SU-DHL-6 (cell line): ENCODE results near the gene PKD1L1.

Source experiments
- H2AFZ ChIP-seq: fragments of 200-600 bp; sonication (generic); 2 replicates; pipeline ENCODE4 v1.6.1; 2014; ENCODE audit warnings: low read depth, mild to moderate bottlenecking, moderate library complexity, mixed read lengths, antibody characterized with exemption, low read length; ENCODE audit not compliant: severe bottlenecking
- H3F3A ChIP-seq: fragments of 200-600 bp; shearing (Covaris generic); 2 replicates; pipeline ENCODE4 v1.6.0; 2016; ENCODE audit warnings: antibody characterized with exemption, mild to moderate bottlenecking; ENCODE audit not compliant: insufficient read depth
- H3K27ac ChIP-seq: fragments of 200-600 bp; sonication (generic); 2 replicates; pipeline ENCODE4 v1.5.1; 2016; ENCODE audit warnings: low read depth, mild to moderate bottlenecking, low read length, moderate library complexity, mixed read lengths
- H3K27me3 ChIP-seq: fragments of 200-600 bp; sonication (generic), shearing (Covaris generic); 2 replicates; pipeline ENCODE4 v1.6.0; 2014; ENCODE audit warnings: mild to moderate bottlenecking, low read length
- H3K36me3 ChIP-seq: fragments of 200-600 bp; sonication (generic); 2 replicates; pipeline ENCODE4 v1.6.1; 2014; ENCODE audit warnings: mild to moderate bottlenecking, low read length, mixed read lengths
- H3K4me2 ChIP-seq: fragments of 300-600, 200-600 bp; shearing (Covaris generic), sonication (generic); 2 replicates; pipeline ENCODE4 v1.6.0; 2014; ENCODE audit warnings: low read length, low read depth, mild to moderate bottlenecking; ENCODE audit not compliant: poor library complexity, severe bottlenecking
- H3K4me3 ChIP-seq: fragments of 200-600 bp; sonication (generic); 2 replicates; pipeline ENCODE4 v1.5.1; 2014; ENCODE audit warnings: antibody characterized with exemption, low read length, mild to moderate bottlenecking, mixed read lengths; ENCODE audit not compliant: insufficient read depth, poor library complexity, severe bottlenecking
- H3K79me2 ChIP-seq: fragments of 200-600 bp; sonication (generic); 2 replicates; pipeline ENCODE4 v1.6.1; 2014; ENCODE audit warnings: mild to moderate bottlenecking, low read length, moderate library complexity; ENCODE audit not compliant: insufficient read depth
- H3K9ac ChIP-seq: fragments of 200-600 bp; sonication (generic); 2 replicates; pipeline ENCODE4 v1.7.0; 2014; ENCODE audit warnings: mild to moderate bottlenecking, low read length
- H3K9me2 ChIP-seq: fragments of 200-600 bp; sonication (generic); replicated peaks from 2 replicates; pipeline ENCODE4 v1.6.1; 2014; ENCODE audit warnings: low read length; ENCODE audit not compliant: insufficient read depth
- H3K9me3 ChIP-seq: fragments of 200-600 bp; sonication (generic); 2 replicates; pipeline ENCODE4 v1.6.1; 2014; ENCODE audit warnings: low read length, mixed read lengths; ENCODE audit not compliant: insufficient read depth
- H4K20me1 ChIP-seq: fragments of 200-600 bp; sonication (generic); 2 replicates; pipeline ENCODE4 v1.6.1; 2014; ENCODE audit warnings: low read depth, mild to moderate bottlenecking, antibody characterized with exemption, low read length, moderate library complexity, mixed read lengths
- EZH2phosphoT487 ChIP-seq: fragments of 200-600 bp; sonication (generic), shearing (Covaris generic); conservative IDR thresholded peaks from 2 replicates; pipeline ENCODE4 v1.6.1; 2018; ENCODE audit warnings: mild to moderate bottlenecking, antibody characterized with exemption, low read length, moderate library complexity, mixed read lengths
- TF ChIP-seq, protein P1 (sequence below): fragments of 200-600 bp; sonication (generic); IDR thresholded peaks from one replicate; pipeline ENCODE4 v1.5.1; 2017; ENCODE audit warnings: antibody characterized with exemption, mild to moderate bottlenecking, low read length, moderate library complexity; ENCODE audit not compliant: insufficient read depth, poor library complexity, severe bottlenecking

Gene PKD1L1

DNA sequence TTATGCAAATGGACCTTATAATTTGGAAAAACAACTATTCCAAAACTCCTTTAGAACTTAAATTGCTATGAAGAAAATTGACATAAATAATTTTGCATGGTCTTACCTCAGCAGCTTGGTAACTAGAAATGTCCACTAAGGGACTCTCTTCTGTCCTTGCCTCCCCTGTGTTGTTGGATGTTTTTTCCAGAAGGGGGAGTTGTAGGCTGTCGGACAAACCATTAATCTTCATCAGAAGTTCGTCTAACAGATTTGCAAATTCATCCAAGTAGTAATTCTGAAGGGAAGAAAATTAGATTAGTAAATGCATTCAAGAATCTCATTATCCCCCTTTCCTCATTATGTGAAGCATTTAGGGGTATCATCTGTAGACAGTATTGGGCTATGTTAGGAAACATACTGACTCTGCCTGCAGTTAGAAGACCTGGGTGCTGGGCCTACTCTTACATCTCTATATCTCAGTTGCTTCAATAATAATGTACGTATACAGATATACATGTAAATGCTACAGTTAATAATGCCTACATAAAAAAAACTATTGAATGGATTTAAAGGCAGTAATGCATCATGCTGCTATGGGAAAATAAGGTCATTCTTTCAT lies 155.6 kb downstream of the PKD1L1 start:
- Histone ChIP-seq H3F3A (no peaks in the 10 kb centered on the region), H3K9me3 (peaks cover 4% of the 10 kb centered on the region; the same call in 1 of the 2 replicates), H3K27me3 (no peaks in the 10 kb centered on the region), H3K36me3 (0 out of 2 replicates have a peak, but pooled peaks cover 2% of the 10 kb centered on the region), H3K4me2 (no peak overlapping the region), H4K20me1 (no peaks in the 10 kb centered on the region), H3K9me2 (no peaks in the 10 kb centered on the region), H3K27ac (no peak overlapping the region), H2AFZ (no peak overlapping the region), H3K79me2 (no peaks in the 10 kb centered on the region), H3K4me3 (no peak overlapping the region), H3K9ac (no peak overlapping the region)
- TF ChIP-seq EZH2phosphoT487, result no peak
- TF ChIP-seq, protein P1, sequence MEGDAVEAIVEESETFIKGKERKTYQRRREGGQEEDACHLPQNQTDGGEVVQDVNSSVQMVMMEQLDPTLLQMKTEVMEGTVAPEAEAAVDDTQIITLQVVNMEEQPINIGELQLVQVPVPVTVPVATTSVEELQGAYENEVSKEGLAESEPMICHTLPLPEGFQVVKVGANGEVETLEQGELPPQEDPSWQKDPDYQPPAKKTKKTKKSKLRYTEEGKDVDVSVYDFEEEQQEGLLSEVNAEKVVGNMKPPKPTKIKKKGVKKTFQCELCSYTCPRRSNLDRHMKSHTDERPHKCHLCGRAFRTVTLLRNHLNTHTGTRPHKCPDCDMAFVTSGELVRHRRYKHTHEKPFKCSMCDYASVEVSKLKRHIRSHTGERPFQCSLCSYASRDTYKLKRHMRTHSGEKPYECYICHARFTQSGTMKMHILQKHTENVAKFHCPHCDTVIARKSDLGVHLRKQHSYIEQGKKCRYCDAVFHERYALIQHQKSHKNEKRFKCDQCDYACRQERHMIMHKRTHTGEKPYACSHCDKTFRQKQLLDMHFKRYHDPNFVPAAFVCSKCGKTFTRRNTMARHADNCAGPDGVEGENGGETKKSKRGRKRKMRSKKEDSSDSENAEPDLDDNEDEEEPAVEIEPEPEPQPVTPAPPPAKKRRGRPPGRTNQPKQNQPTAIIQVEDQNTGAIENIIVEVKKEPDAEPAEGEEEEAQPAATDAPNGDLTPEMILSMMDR, result peak; percentile 23

DNA sequence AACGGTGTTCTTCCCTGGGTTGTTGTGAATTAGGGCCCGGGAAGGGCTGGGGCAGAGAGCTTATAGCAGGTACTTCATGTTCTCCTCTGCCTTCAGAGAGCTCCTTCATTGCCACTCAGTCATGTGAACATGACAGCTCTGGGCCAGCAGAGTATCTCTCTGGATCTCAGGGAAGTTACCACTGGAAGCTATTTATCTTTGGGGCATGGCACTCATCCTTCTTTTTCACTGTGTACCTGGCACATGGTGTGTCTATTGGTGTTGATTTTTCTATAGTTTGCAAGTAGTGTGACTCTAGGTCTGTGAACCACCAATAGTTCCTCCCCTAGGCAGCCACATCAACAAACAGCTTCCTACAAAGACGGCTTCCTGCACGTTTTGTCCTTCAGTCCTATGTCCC lies 156.6 kb downstream of the PKD1L1 start:
- H3K4me2 ChIP-seq, result no peak overlapping the region
- no peaks in the 10 kb centered on the region for H3K27me3 ChIP-seq
- H4K20me1 ChIP-seq, result no peaks in the 10 kb centered on the region
- H3F3A ChIP-seq, result no peaks in the 10 kb centered on the region
- H2AFZ ChIP-seq, result peak overlapping the region; percentile 20
- H3K4me3 ChIP-seq, result no peak overlapping the region
- TF ChIP-seq EZH2phosphoT487, result no peak
- TF ChIP-seq, protein P1, result no peak
- H3K27ac ChIP-seq, result no peak overlapping the region
- 0 out of 2 replicates have a peak, but pooled peaks cover 2% of the 10 kb centered on the region for H3K36me3 ChIP-seq
- no peaks in the 10 kb centered on the region for H3K9me2 ChIP-seq
- peaks cover 4% of the 10 kb centered on the region; the same call in 1 of the 2 replicates for H3K9me3 ChIP-seq
- no peak overlapping the region for H3K9ac ChIP-seq
- H3K79me2 ChIP-seq, result no peaks in the 10 kb centered on the region

DNA sequence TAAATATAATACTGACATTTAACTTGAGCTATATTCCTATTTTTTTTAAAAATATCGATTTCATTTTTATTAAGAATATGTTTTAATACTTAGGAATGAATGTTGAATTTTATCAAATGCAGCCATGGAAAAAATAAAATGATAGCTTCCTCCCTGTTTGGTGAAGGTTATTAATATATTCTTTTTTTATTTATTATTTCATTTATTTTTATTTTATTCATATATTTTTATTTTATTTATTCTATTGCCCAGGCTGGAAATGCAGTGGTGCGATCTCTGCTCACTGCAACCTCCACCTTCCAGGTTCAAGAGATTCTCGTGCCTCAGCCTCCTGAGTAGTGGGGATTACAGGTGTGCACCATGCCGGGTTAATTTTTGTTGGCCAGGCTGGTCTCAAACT lies 160.2 kb downstream of the PKD1L1 start:
- Histone ChIP-seq H3F3A (no peaks in the 10 kb centered on the region), H3K27ac (no peak overlapping the region), H3K79me2 (no peaks in the 10 kb centered on the region), H3K4me3 (no peak overlapping the region), H4K20me1 (no peaks in the 10 kb centered on the region), H3K4me2 (no peak overlapping the region), H3K9ac (no peak overlapping the region), H3K36me3 (no peaks in the 10 kb centered on the region), H3K9me2 (no peaks in the 10 kb centered on the region), H2AFZ (no peak overlapping the region), H3K9me3 (no peaks in the 10 kb centered on the region), H3K27me3 (no peaks in the 10 kb centered on the region)
- TF ChIP-seq, protein P1, result no peak
- TF ChIP-seq EZH2phosphoT487, result no peak
